Esophagus (tissue), 2 donors: ENCODE measurements around the gene ROBO2. TPM values are rescaled to one million over a fixed set of nuclear protein-coding genes. Genes with fewer than 3 reads are reported as not detected.

Experiments
- H3K27ac ChIP-seq, 2 donors: one replicate each; pipeline ENCODE4 v1.5.1; 2013; ENCODE audit warnings: low read depth in 2 of 2, mild to moderate bottlenecking in 2 of 2, inconsistent platforms in 1 of 2, low read length in 1 of 2, moderate library complexity in 1 of 2
- H3K27me3 ChIP-seq, 2 donors: one replicate each; pipeline ENCODE4 v1.6.1; 2013; ENCODE audit warnings: low read length in 2 of 2, control low read depth in 1 of 2, mild to moderate bottlenecking in 1 of 2; ENCODE audit not compliant: insufficient read depth in 2 of 2, control insufficient read depth in 1 of 2
- H3K36me3 ChIP-seq, 2 donors: one replicate each; pipeline ENCODE4 v1.6.1; 2013; ENCODE audit warnings: low read length in 1 of 2; ENCODE audit not compliant: control insufficient read depth in 2 of 2, insufficient read depth in 2 of 2
- H3K4me1 ChIP-seq, 2 donors: one replicate each; pipeline ENCODE4 v1.6.1; 2013; ENCODE audit warnings: low read length in 1 of 2; ENCODE audit not compliant: control insufficient read depth in 2 of 2, insufficient read depth in 2 of 2
- H3K4me3 ChIP-seq, 2 donors: one replicate each; pipeline ENCODE4 v1.5.1; 2013; ENCODE audit warnings: low read length in 2 of 2, mild to moderate bottlenecking in 2 of 2, low read depth in 1 of 2, moderate library complexity in 1 of 2
- H3K9me3 ChIP-seq, 2 donors: one replicate each; pipeline ENCODE4 v1.6.1; 2013; ENCODE audit warnings: mild to moderate bottlenecking in 2 of 2, low read depth in 1 of 2, low read length in 1 of 2, moderate library complexity in 1 of 2; ENCODE audit not compliant: control insufficient read depth in 2 of 2, insufficient read depth in 1 of 2
- WGBS, 2 donors: extraction: QIAGEN DNeasy Blood & Tissue Kit; methylation state at CpG; one replicate each; pipeline ENCODE4 v1.1.7; 2013; 5-methylcytosine and 5-hydroxymethylcytosine counted together
- polyA plus RNA-seq, 2 donors: library from polyadenylated mRNA; stranded (reverse); fragments of 200-250 nt; gene quantifications; one replicate each; pipeline ENCODE4 v1.2.3, GENCODE V29; 2013
- donor health status: healthy with polysubstance abuse.
- donor health status: Bipolar disorder and iron deficiency.

ROBO2 gene
- polyA plus RNA-seq, 2 donors, result 1.4 to 2.4 TPM

GRCh38 chr3:77412021-77412438 lies 372.1 kb downstream of the ROBO2 start:
- Histone ChIP-seq H3K4me3 (no peak overlapping the region), H3K36me3 (no peaks in the 10 kb centered on the region), H3K9me3 (peaks cover 0 to 3% of the 10 kb centered on the region in 2 donors), H3K27me3 (no peaks in the 10 kb centered on the region), H3K27ac (peak overlapping the region; percentile 17 to 38), H3K4me1 (peaks cover 0 to 7% of the 10 kb centered on the region in 2 donors)
- WGBS, 2 donors, result 49 to 71% methylated on average over 4 of the region's 4 CpGs

- H3K36me3 ChIP-seq, result no peaks in the 10 kb centered on the region
- H3K27me3 ChIP-seq, result no peaks in the 10 kb centered on the region
- peaks cover 0 to 7% of the 10 kb centered on the region in 2 donors for H3K4me1 ChIP-seq
- peaks cover 0 to 3% of the 10 kb centered on the region in 2 donors for H3K9me3 ChIP-seq
- 46 to 67% methylated on average over 2 of the region's 2 CpGs for WGBS, 2 donors
- H3K4me3 ChIP-seq, result no peak overlapping the region
- H3K27ac ChIP-seq, result no peak overlapping the region
Measured at GRCh38 chr3:77412584-77412983, 372.7 kb downstream of the ROBO2 start.

- Histone ChIP-seq H3K9me3 (peaks cover 0 to 3% of the 10 kb centered on the region in 2 donors), H3K4me3 (no peak overlapping the region), H3K4me1 (peaks cover 0 to 7% of the 10 kb centered on the region in 2 donors), H3K27ac (no peak overlapping the region), H3K27me3 (no peaks in the 10 kb centered on the region), H3K36me3 (no peaks in the 10 kb centered on the region)
Measured at GRCh38 chr3:77414881-77415280, 375.0 kb downstream of the ROBO2 start.

GRCh38 chr3:77420336-77420735 lies 380.4 kb downstream of the ROBO2 start:
- Histone ChIP-seq H3K9me3 (peaks cover 0 to 2% of the 10 kb centered on the region in 2 donors), H3K36me3 (no peaks in the 10 kb centered on the region), H3K4me3 (no peak overlapping the region), H3K4me1 (no peaks in the 10 kb centered on the region), H3K27me3 (no peaks in the 10 kb centered on the region), H3K27ac (no peak overlapping the region)
- 88 to 93% methylated on average over 1 of the region's 1 CpG for WGBS, 2 donors

GRCh38 chr3:77421916-77422315 lies 382.0 kb downstream of the ROBO2 start:
- H3K9me3 ChIP-seq, result no peaks in the 10 kb centered on the region
- no peaks in the 10 kb centered on the region for H3K27me3 ChIP-seq
- 84 to 89% methylated on average over 5 of the region's 5 CpGs for WGBS, 2 donors
- H3K4me1 ChIP-seq, result no peaks in the 10 kb centered on the region
- H3K36me3 ChIP-seq, result no peaks in the 10 kb centered on the region
- no peak overlapping the region for H3K27ac ChIP-seq
- H3K4me3 ChIP-seq, result no peak overlapping the region

GRCh38 chr3:77426531-77426930 lies 386.6 kb downstream of the ROBO2 start:
- Histone ChIP-seq H3K36me3 (no peaks in the 10 kb centered on the region), H3K4me3 (no peak overlapping the region), H3K27ac (no peak overlapping the region), H3K27me3 (no peaks in the 10 kb centered on the region), H3K9me3 (no peaks in the 10 kb centered on the region), H3K4me1 (no peaks in the 10 kb centered on the region)

GRCh38 chr3:77427528-77427927 lies 387.6 kb downstream of the ROBO2 start:
- Histone ChIP-seq H3K27ac (no peak overlapping the region), H3K4me3 (no peak overlapping the region), H3K4me1 (no peaks in the 10 kb centered on the region), H3K27me3 (no peaks in the 10 kb centered on the region), H3K36me3 (no peaks in the 10 kb centered on the region), H3K9me3 (no peaks in the 10 kb centered on the region)
- 45 to 51% methylated on average over 3 of the region's 3 CpGs for WGBS, 2 donors

GRCh38 chr3:77436908-77437307 lies 397.0 kb downstream of the ROBO2 start:
- no peaks in the 10 kb centered on the region for H3K36me3 ChIP-seq
- H3K4me1 ChIP-seq, result no peaks in the 10 kb centered on the region
- no peaks in the 10 kb centered on the region for H3K9me3 ChIP-seq
- H3K27me3 ChIP-seq, result no peaks in the 10 kb centered on the region
- H3K4me3 ChIP-seq, result no peak overlapping the region
- no peak overlapping the region for H3K27ac ChIP-seq

- no peaks in the 10 kb centered on the region for H3K4me1 ChIP-seq
- H3K36me3 ChIP-seq, result no peaks in the 10 kb centered on the region
- no peak overlapping the region for H3K4me3 ChIP-seq
- H3K27ac ChIP-seq, result no peak overlapping the region
- H3K9me3 ChIP-seq, result no peaks in the 10 kb centered on the region
- WGBS, 2 donors, result 82 to 84% methylated on average over 1 of the region's 1 CpG
- H3K27me3 ChIP-seq, result no peaks in the 10 kb centered on the region
Measured at GRCh38 chr3:77446084-77446483, 406.2 kb downstream of the ROBO2 start.

GRCh38 chr3:77446761-77447160 lies 406.9 kb downstream of the ROBO2 start:
- Histone ChIP-seq H3K9me3 (no peaks in the 10 kb centered on the region), H3K4me1 (no peaks in the 10 kb centered on the region), H3K27ac (no peak overlapping the region), H3K36me3 (no peaks in the 10 kb centered on the region), H3K4me3 (no peak overlapping the region), H3K27me3 (no peaks in the 10 kb centered on the region)
